ENCODE data around the gene PCNP.
A peak's percentile ranks its signal among the peaks of the same experiment; 100 is the strongest.
"Not testable (repeated sequence)": the region's sequence is repeated elsewhere in the genome, so short reads cannot be mapped to it uniquely, and the experiment has no call there.

PCNP gene

DNA sequence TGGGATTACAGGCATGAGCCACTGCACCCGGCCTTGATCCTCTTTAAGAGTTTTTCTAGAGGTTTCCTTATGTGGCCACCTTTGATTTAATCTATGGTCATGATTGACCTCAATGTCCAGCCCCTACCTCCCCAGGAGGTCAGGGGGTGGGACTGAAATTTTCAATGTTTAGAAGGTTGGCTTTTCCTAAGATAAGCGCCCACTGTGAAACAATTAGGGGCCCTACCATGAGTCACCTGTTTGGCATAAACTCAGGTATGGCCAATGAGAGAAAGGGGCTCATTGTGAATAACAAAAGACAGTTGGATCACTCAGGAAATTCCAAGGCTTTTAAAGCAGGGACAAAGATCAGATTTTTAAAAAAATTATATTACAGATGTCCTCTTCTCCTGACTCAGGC lies 51.9 kb downstream of the PCNP start:
- peak in 1 of 42 donors; percentile 3 for DNase-seq
- intact Hi-C loops (cut with DNase I): no loop called here

DNA sequence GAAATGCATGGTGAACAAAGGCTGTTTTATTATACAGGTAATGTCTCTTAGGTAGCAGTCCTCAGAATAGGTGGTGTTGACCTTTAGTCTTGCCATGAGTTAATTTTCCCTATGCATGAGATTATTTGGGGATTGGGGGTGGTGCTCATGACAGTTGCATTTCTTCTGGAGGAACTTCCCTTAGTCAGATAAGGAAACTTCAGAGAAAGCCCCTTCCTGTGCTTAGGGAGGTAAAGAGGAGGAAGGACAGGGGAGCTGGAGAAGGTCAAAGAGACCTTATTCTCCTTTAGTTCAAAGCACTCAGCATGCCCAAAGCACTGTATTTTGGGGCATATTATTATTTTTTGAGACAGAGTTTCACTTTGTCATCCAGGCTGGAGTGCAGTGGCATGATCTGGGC lies 55.2 kb downstream of the PCNP start:
- DNase-seq: peak in 1 of 42 donors; percentile 1
- intact Hi-C loops (cut with DNase I): no loop called here

DNA sequence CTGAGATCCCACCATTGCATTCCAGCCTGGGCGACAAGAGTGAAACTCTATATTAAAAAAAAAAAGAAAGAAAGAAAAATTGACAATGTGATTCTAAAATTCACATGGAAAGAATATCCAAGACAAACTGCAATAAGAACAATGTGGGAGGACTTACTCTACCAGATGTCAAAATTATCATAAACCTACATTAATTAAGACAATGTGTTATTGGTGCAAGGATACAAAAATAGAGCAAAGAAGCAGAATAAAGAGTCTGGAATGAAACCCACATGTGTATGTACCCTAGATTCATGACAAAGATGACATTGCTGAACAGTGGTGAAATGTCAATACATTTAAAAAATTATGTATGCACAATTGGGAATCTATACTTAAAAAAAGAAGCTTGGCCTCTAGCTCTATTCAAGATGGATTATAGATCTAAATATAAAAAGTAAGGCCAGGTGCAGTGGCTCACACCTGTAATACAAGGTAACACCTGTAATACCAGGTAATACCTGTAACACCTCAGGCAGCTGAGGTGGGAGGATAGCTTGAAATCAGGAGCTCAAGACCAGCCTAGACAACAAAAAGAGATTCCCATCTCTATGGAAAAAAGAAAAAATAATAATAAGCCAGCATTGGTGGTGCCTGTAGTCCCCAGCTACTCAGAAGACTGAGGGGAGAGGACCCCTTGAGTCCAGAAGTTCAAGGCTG lies 57.3 kb downstream of the PCNP start:
- intact Hi-C loops (cut with DNase I): loop anchor here (10.0 kb wide), 1 partner anchor 56 kb away; the partner anchor contains the start of gene PCNP
- peak in 2 of 42 donors; percentile 15 to 22 for DNase-seq

DNA sequence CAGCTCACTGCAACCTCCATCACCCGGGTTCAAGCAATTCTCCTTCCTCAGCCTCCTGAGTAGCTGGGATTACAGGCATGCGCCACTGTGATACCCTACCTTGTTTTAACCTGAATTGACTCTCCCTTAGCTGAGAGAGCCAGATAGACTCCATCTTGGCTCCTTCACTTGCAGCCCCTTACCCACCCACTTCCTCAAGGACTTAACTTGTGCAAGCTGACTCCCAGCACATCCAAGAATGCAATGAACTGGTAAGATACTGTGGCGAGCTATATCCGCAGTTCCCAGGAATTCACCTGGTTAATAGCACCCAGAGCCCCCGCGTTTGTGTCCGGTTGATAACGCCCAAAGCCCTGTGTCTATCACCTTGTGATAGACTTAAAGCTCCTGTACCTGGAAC lies 58.0 kb downstream of the PCNP start:
- intact Hi-C loops (cut with DNase I): loop anchor here (10.0 kb wide), 1 partner anchor 57 kb away; the partner anchor contains the start of gene PCNP
- peak in 1 of 42 donors; percentile 15 for DNase-seq

DNA sequence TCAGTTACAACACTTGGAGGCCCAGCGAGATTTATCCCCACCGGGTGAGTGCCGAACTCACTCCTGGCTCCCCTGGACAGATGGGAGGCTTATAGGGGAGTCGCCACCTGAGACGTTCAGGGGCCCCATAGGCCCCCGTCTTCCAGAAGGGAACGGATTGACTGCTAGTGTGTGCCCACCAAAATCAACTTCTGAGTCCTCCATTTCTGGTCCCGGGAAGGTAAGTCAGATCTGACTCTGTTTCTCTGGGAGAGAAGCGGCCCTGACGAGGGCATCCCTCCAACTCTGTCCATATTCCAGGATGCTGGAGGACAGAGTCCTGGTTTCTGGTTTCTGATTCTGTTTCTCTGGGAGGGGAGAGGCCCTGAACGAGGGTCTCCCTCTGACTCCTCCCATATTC lies 58.6 kb downstream of the PCNP start:
- intact Hi-C loops (cut with DNase I): loop anchor here (10.0 kb wide), 1 partner anchor 58 kb away; the partner anchor contains the start of gene PCNP
- DNase-seq: peak in 1 of 42 donors; percentile 19

DNA sequence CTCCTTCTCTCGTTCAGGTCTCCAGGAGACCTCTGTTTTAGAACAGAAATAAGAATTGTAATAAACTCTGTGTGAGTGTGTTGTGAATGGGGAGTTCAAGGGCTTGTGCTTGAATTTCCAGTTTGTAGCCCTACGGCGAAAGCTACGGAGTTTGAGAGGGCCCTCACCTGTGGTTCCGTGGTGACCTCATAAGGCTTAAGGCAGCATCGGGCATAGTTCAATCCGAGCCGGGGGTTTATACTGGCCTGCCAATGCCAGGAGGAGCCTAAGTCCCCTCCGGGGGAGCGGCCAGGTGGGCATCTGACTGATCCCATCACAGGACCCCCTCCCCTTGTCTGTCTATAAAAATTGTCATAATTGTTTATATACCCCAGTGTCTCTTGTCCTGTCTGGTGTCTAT lies 59.2 kb downstream of the PCNP start:
- peak in 1 of 42 donors; percentile 16 for DNase-seq

DNA sequence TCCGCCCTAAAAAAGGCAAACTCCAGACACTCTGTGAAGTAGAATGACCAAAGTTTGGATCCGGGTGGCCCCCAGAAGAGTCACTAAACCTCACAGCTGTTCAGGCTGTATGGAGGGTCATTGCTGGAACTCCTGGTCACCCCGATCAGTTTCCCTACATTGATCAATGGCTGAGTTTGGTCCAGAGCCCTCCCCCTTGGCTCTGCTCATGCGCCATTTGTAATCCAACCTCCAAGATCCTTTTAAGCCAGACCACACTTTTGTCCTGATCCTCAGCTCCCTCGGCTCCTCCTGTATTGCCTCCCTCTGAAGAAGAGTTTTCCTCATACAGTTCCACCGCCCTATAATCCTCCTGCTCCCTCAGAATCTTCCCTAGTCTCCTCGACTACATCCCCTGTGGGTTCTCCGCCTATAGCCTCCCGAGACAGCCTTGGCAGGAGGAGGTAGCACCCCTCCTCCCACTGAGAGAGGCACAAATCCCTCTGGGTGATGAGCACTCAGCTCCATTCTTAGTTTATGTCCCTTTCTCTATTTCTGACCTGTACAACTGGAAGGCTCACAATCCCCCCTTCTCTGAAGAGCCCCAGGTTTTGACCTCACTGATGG lies 60.7 kb downstream of the PCNP start:
- intact Hi-C loops (cut with DNase I): loop anchor here (10.0 kb wide), 1 partner anchor 60 kb away; the partner anchor contains the start of gene PCNP

More for the DNA sequence above, 59.2 kb downstream of the PCNP start:
- intact Hi-C loops (cut with DNase I): loop anchor here (10.0 kb wide), 1 partner anchor 58 kb away; the partner anchor contains the start of gene PCNP

DNA sequence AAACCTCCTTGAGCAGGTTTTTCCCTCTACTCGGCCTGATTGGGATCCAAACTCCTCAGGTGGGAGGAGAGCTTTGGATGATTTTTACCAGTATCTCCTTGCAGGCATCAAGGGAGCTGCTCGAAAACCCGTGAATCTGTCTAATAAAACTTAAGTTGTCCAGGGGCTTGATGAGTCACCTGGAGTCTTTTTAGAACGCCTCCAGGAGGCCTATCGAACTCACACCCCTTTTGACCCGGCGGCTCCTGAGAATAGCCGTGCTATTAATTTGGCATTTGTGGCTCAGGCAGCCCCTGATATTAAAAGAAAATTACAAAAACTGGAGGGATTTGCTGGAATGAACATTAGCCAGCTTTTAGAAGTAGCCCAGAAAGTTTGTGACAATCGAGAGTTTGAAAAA lies 61.4 kb downstream of the PCNP start:
- no peak for DNase-seq
- intact Hi-C loops (cut with DNase I): loop anchor here (10.0 kb wide), 1 partner anchor 61 kb away; the partner anchor contains the start of gene PCNP

More for the DNA sequence above, 60.7 kb downstream of the PCNP start:
- DNase-seq: peak in 1 of 42 donors; percentile 12

DNA sequence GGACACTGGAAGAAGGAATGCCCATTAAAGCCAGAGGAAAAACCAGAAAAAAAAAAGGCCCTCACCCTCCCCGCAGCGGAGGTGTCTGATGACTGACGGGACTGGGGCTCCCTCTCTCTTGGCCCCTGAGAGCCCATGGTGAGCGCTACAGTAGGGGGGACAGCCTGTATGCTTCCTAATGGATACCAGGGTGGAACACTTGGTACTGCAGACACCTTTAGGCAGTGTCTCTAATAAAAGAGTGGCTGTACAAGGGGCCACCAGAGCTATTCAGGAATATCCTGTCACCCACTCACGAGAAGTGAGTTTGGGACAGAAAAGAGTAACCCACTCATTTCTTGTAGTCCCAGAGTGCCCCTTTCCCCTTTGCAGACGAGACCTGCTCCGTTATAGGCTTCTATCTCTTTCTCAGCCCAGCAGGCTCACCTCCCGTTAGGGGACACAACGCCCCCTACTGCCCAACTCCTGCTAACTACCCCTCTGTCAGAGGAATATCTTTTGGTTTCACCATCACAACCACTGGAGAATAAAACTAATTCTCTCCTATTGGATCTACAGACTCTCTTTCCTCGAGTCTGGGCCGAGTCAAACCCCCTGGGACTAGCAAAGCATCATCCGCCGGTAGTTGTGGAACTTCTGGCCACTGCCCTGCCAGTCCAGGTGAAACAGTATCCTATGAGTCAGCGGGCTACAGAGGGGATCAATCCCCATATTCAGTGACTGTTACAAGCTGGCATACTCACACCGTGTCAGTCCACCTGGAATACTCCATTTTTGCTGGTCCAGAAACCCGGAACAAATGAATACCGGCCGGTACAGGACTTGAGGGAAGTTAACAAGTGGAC lies 62.2 kb downstream of the PCNP start:
- intact Hi-C loops (cut with DNase I): loop anchor here (10.0 kb wide), 1 partner anchor 61 kb away; the partner anchor contains the start of gene PCNP

DNA sequence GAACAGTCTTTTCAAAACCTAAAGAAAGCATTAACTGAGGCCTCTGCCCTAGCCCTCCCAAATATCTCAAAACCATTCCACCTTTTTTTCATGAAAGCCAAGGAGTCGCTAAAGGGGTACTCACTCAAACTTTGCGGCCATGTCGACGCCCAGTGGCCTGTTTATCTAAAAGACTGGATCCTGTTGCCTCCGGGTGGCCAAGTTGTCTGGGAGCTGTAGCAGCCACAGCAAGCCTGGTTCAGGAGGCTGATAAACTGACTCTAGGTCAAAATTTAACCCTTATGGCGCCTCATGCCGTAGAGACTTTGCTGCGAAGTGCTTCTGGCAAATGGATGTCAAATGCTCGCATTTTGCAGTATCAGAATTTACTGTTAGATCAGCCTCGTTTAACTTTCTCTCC lies 63.5 kb downstream of the PCNP start:
- DNase-seq: no peak
- intact Hi-C loops (cut with DNase I): loop anchor here (10.0 kb wide), 1 partner anchor 63 kb away; the partner anchor contains the start of gene PCNP

More for the DNA sequence above, 62.2 kb downstream of the PCNP start:
- DNase-seq: peak; percentile 25 to 83 (median 63)

DNA sequence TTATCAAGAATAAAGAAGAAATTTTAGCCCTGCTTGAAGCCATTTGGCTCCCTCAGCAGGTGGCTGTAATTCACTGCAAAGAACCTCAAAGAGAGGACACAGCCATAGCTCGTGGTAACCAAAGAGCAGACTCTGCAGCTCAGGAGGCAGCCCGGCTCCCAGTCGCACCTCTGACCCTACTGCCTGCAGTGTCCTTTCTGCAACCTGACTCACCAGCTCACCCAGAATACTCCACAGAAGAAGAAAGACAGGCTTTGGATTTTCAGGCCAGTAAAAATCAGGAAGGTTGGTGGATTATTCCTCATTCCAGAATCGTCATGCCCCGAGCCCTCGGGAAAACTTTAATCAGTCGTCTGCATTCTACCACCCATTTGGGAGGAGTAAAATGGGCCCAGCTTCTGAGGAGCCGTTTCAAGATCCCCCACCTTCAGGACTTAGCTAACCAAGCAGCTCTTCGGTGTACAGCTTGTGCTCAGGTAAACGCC lies 64.3 kb downstream of the PCNP start:
- intact Hi-C loops (cut with DNase I): loop anchor here (10.0 kb wide), 1 partner anchor 64 kb away; the partner anchor contains the start of gene PCNP
- DNase-seq: no peak

DNA sequence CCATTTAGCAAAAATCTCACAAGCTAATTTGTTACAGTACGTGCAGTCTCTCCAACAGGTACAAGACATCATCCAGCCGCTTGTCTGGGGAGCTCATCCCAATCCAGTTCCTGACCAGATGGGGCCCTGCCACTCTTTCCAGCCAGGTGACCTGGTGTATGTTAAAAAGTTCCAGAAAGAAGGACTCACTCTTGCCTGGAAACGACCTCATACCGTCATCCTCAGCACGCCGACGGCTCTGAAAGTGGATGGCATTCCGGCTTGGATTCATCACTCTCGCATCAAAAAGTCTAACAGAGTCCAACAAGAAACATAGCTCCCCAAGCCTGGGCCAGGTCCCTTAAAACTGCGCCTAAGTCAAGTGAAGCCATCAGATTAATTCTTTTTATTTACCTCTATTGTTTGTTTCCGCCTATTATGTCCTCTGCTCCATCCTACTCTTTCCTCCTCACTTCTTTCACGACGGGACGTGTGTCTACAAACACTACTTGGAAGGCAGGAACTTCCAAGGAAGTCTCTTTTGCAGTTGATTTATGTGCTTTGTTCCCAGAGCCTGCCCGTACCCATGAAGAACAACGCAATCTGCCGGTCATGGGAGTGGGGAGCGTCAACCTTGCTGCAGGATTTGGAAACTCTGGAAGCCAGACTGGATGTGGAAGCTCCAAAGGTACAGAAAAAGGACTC lies 65.4 kb downstream of the PCNP start:
- intact Hi-C loops (cut with DNase I): loop anchor here (10.0 kb wide), 1 partner anchor 65 kb away; the partner anchor contains the start of gene PCNP
- DNase-seq: no peak

DNA sequence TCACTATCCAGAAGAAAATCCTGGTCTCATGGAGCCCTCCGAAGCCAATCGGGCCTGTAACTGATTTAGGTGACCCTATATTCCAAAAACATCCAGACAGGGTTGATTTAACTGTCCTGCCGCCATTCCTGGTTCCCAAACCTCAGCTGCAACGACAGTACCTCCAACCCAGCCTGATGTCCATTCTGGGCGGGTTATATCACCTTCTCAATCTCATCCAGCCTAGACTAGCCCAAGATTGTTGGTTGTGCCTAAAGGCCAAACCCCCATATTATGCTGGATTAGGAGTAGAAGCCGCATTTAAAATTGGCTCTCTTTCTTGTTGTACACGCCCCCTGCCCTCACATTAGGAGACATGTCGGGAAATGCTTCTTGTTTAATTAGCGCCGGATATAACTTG lies 66.3 kb downstream of the PCNP start:
- DNase-seq: no peak
- intact Hi-C loops (cut with DNase I): no loop called here

DNA sequence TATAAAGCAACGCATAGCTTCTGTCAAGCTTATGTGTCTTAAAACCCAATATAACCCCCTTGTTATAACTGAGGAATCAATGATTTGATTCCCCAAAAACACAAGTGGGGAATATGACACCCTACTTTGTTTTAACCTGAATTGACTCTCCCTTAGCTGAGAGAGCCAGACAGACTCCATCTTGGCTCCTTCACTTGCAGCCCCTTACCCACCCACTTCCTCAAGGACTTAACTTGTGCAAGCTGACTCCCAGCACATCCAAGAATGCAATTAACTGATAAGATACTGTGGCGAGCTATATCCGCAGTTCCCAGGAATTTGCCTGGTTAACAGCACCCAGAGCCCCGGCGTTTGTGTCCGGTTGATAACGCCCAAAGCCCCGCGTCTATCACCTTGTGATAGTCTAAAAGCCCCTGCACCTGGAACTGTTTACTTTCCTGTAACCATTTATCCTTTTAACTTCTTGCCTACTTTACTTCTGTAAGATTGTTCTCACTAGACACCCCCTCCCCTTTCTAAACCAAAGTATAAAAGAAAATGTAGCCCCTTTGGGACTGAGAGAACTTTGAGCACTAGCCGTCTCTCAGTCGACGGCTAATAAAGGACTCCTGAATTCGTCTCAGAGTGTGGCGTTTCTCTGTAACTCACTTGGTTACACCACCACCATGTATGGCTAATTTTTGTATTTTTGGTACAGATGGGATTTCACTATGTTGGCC lies 67.6 kb downstream of the PCNP start:
- DNase-seq; intact Hi-C loops (cut with DNase I): not testable (repeated sequence)

DNA sequence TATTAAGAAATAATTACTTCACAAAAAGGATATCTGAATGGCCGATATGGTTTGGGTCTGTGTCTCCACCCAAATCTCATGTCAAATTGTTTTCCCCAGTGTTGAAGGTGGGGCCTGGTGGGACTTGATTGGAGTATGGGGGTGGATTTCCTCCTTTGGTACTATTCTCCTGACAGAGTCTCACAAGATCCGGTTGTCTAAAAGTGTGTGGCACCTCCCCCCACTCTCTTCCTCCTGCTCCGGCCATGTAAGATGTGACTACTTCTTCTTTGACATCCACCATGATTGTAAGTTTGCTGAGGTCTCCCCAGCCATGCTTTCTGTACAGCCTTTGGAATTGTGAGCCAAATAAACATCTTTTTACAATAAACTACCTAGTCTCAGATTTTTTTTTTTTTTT lies 68.5 kb downstream of the PCNP start:
- intact Hi-C loops (cut with DNase I): no loop called here
- no peak for DNase-seq

DNA sequence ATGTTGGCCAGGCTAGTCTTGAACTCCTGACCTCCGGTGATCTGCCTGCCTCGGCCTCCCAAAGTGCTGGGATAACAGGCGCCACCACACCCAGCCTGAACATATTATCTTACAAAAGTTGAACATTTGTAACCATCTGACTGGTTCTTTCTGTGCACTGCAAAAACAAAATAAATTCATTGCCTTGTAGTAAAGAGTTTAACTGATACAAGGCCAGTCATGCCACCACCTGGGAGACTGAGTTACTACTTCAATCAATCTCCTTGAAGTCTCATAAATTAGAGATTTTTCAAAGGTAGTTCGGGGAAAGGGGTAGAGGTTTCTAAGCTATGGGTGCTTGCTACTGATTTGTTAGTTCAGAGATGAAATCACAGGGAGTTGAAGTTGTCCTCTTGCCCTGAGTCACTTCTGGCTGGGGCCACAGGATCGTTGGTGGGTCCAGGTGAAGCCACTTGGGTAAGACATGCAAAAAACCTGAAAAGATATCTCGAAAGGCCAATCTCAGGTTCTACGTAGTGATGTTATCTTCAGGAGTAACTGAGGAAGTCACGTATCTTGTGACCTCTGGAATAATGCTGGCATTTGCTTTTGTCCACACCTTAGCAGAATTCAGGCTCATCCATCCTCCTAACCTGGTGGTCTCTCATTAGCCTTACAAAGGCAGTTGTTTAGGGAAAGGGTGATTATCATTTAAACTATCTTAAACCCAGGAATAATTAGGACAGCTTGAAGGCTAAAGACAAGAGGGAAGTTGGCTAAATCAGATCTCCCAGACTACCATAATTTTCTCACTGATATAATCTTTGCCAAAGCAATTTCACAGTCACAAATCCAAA lies 69.2 kb downstream of the PCNP start:
- no peak for DNase-seq
- intact Hi-C loops (cut with DNase I): no loop called here

Data from head of caudate nucleus (tissue), 42 donors.